Muscle layer of duodenum (tissue), 2 donors: ENCODE measurements around the gene CHST12.
A peak's percentile ranks its signal among the peaks of the same experiment; 100 is the strongest.
"Not testable (repeated sequence)": the region's sequence is repeated elsewhere in the genome, so short reads cannot be mapped to it uniquely, and the experiment has no call there.

ENCODE experiments used
- H3K27ac ChIP-seq: one replicate; pipeline ENCODE4 v1.7.0; 2013; ENCODE audit warnings: mild to moderate bottlenecking, low read length
- H3K27me3 ChIP-seq: one replicate; pipeline ENCODE4 v1.7.0; 2013; ENCODE audit warnings: low read depth, mild to moderate bottlenecking, control low read depth, low read length
- H3K36me3 ChIP-seq, 2 donors: one replicate each; pipeline ENCODE4 v1.7.0; 2013; ENCODE audit warnings: low read length in 2 of 2, control low read depth in 1 of 2, mild to moderate bottlenecking in 1 of 2; ENCODE audit not compliant: insufficient read depth in 2 of 2, control insufficient read depth in 1 of 2
- H3K4me1 ChIP-seq, 2 donors: one replicate each; pipeline ENCODE4 v1.7.0; 2013; ENCODE audit warnings: low read length in 2 of 2, mild to moderate bottlenecking in 2 of 2, control low read depth in 1 of 2, moderate library complexity in 1 of 2; ENCODE audit not compliant: insufficient read depth in 2 of 2, control insufficient read depth in 1 of 2
- H3K4me3 ChIP-seq, 2 donors: one replicate each; pipeline ENCODE4 v1.7.0; 2013; ENCODE audit warnings: low read length in 2 of 2, low read depth in 1 of 2, mild to moderate bottlenecking in 1 of 2
- H3K9me3 ChIP-seq, 2 donors: one replicate each; pipeline ENCODE4 v1.7.0; 2013; ENCODE audit warnings: low read length in 2 of 2, control low read depth in 1 of 2, mild to moderate bottlenecking in 1 of 2; ENCODE audit not compliant: control insufficient read depth in 1 of 2
- donor health status: healthy.

CHST12 gene

DNA sequence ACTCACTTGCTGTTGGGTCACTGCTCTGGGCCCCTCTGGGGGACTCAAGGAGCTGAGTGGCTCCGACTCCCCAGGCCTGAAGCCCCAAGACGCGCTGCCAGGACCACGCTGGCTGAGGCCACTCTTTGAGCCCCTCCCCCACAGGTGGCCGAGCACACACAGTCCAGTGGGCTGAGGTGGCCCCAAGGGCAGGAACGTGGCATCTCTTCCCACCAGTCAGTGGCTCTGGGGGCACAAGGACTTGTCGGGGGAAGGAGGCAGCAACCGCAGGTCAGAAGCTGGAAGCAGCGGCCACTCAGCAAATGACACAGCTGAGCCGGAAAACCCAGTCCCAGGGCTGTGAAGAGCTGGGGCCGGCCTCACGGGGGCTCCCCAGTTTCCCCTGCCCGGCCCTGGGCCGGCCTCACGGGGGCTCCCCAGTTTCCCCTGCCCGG, 48.7 kb downstream of the CHST12 start:
- Histone ChIP-seq H3K27me3 (no peaks in the 10 kb centered on the region), H3K4me3 (peak overlapping the region; percentile 50), H3K27ac (no peak overlapping the region), H3K36me3 (no peaks in the 10 kb centered on the region), H3K4me1 (peaks cover 0 to 12% of the 10 kb centered on the region in 2 donors), H3K9me3 (no peaks in the 10 kb centered on the region)

DNA sequence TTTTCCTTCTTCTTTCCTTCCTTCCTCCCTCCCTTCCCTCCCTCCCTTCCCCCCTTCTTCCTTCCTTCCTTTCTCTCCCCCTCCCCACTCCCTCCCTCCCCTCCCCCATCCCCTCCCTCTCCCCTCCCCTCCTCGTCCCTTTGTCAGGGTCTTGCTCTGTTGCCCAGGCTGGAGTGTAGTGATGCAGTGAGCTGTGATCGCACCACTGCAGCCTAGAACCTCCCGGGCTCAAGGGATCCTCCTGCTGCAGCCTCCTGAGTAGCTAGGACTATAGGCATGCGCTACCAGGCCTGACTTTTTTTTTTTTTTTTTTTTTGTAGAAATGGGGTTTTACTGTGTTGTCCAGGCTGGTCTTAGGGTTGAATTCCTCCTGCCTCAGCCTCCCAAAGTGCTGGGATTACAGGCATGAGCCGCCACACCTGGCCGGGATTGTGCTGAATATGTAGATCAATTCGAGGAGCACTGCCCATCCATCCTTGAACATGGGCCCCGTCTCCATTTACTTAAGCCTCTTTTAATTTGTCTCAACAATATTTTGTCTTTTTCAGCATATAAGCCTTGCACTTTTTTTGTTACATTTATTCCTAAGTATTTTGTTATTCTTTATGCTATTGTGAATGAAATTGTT, 49.3 kb downstream of the CHST12 start:
- Histone ChIP-seq H3K9me3 (no peaks in the 10 kb centered on the region), H3K27ac (no peak overlapping the region), H3K27me3 (no peaks in the 10 kb centered on the region), H3K4me1 (peaks cover 0 to 12% of the 10 kb centered on the region in 2 donors), H3K4me3 (no peak overlapping the region), H3K36me3 (no peaks in the 10 kb centered on the region)

DNA sequence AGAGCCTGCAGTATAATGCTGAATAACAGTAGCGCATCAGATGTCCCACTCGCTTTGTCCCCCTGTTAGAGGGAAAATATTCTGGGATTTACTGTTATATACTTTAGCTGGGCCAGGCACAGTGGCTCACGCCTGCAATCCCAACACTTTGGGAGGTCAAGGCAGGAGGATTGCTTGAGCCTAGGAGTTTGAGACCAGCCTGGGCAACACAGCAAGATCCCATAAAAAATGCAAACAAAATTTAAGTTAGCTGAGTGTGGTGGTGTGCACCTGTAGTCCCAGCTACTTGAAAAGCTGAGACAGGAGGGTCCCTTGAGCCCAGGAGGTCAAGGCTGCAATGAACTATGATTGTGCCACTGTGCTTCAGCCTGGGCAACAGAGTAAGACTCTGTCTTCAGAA, 50.4 kb downstream of the CHST12 start:
- H3K27me3 ChIP-seq, H3K4me3 ChIP-seq, H3K9me3 ChIP-seq, H3K27ac ChIP-seq, H3K36me3 ChIP-seq: not testable (repeated sequence)
- H3K4me1 ChIP-seq = peaks cover 0 to 12% of the 10 kb centered on the region in 2 donors

DNA sequence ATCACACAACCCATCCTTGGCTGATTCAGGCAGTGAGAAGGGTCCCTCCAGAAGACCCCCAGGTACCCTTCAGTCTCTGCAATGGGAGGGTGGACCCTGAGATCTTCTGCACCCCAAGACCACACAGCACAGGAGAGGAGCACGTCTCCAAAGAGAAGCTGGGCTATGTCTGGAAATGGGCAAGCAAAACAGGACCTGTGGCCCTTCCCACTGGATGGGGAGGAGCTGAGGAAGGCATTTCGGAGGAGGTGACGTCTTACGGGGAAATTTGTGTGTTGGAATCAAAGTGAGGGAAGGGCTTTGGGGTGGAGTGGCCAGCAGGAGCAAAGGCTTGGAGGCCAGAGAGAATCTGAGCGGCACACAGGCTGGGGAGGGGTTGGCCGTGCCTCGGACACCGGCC, 56.3 kb downstream of the CHST12 start:
- H3K9me3 ChIP-seq = no peaks in the 10 kb centered on the region
- H3K27ac ChIP-seq = no peak overlapping the region
- no peaks in the 10 kb centered on the region for H3K4me1 ChIP-seq
- no peak overlapping the region for H3K4me3 ChIP-seq
- H3K36me3 ChIP-seq = no peaks in the 10 kb centered on the region
- no peaks in the 10 kb centered on the region for H3K27me3 ChIP-seq

DNA sequence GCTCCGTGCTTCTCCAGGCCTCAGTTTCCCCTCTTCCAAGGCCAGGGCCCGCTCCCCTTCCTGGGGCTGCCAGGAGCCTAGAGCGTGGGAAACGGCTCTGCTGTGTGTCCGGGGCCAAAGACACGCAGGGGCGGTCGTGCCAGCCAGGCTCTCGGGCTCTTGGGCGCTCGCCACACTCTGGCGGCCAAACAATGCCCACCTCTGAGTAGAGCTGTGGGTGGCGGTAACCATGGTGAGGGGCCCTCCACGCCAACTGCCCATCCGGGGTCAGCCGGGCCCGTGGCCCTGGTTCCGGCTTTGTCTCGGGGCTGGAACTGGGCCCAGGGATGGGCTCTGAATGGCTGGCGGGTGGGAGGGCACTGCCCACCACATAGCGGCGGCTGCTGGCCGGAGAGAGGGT, 56.8 kb downstream of the CHST12 start:
- no peak overlapping the region for H3K27ac ChIP-seq
- H3K27me3 ChIP-seq = no peaks in the 10 kb centered on the region
- no peak overlapping the region for H3K4me3 ChIP-seq
- no peaks in the 10 kb centered on the region for H3K4me1 ChIP-seq
- no peaks in the 10 kb centered on the region for H3K36me3 ChIP-seq
- no peaks in the 10 kb centered on the region for H3K9me3 ChIP-seq

DNA sequence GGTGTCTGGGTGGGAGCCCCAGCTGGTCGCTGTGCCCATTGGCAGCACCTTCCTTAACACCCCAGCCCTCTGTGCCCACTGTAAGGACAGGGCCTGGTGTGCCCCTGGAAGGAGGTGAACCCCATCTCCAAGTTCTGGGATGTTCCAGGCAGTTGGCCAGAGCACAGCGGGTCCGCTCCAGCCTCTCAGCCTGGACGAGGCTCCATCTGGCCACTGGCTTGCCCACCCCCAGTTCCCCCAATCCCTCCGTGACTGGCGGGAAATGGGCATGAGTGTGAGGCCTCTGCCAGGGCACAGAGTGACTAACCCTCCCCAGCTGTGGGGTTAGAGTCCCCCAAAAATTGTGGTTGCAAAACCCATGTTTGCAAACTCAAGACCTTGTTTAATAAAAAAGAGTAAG, 57.2 kb downstream of the CHST12 start:
- Histone ChIP-seq H3K36me3 (no peaks in the 10 kb centered on the region), H3K9me3 (no peaks in the 10 kb centered on the region), H3K4me1 (no peaks in the 10 kb centered on the region), H3K27ac (no peak overlapping the region), H3K4me3 (no peak overlapping the region), H3K27me3 (no peaks in the 10 kb centered on the region)

DNA sequence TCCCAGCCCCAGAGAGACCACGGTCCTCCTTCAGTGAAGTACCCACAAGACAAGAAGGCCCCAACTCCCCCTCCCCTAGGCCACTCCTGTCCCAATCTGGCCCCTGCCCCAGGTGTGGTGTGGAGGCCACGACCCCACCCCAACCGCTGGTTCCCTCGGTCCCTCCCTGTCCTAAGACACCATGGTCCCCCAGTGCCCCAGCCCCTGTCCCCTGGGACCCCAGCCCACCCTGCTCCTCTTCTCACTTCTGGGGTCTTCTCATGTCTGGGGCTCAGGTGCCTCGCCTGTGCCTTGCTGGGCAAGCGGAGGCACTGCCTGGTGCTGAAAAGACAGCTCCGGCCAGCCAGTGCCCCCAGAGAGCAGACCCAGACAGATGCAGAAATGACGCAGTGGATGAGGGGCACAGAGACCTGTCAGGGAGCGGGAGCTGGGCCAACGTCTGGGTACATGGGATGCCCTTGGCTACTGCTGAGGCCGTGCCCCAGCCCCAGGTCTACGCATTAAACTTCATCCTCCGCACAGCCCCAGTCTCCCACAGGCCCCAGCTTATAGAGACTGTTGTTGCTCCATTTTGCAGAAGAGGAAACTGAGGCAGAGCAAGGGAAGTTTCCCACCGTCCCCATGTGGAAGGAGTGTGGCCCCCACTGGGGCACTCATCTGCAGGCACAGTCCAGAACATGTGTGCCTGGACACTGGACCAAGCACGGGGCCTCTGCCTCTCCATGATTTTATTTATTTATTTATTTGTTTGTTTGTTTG, 58.0 kb downstream of the CHST12 start:
- Histone ChIP-seq H3K27me3 (no peaks in the 10 kb centered on the region), H3K4me1 (no peaks in the 10 kb centered on the region), H3K36me3 (no peaks in the 10 kb centered on the region), H3K4me3 (no peak overlapping the region), H3K27ac (no peak overlapping the region), H3K9me3 (no peaks in the 10 kb centered on the region)

DNA sequence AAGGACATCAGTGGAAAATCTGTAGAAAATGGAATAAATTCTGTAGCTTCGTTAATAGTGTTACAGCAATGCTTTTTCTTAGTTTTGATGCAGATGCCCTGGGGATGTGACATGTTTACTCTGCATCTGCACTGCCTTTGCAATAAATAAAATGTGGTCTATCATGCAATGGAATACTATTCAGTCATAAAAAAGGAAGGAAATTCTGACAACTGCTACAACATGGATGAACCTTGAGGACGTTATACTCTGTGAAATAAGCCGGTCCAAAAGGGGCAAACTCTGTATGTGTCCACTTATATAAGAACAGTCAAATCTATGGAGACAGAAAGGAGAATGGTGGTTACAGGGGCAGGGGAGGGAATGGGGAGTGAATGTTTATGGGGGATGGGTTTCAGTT, 59.3 kb downstream of the CHST12 start:
- no peaks in the 10 kb centered on the region for H3K27me3 ChIP-seq
- no peaks in the 10 kb centered on the region for H3K4me1 ChIP-seq
- H3K9me3 ChIP-seq = no peaks in the 10 kb centered on the region
- H3K36me3 ChIP-seq = no peaks in the 10 kb centered on the region
- H3K27ac ChIP-seq = no peak overlapping the region
- no peak overlapping the region for H3K4me3 ChIP-seq

DNA sequence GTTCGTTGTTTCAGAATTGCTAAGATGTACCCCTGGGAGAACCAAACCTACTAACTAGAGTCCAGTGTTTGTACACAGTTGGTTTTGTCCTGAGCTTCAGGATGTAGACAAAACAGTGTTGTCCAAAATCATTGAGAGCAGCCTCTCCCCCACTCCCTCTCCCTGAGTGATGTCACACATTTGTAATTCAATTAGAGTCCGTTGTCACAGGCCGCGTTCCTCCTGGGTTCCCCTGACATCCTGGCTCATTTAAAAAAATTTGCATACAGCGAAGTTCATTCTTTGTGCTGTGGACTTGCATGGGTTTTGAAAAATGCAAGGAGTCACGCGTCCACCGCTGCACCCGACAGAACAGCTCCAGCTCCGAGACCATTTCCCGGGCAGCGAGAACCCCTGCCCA, 62.5 kb downstream of the CHST12 start:
- Histone ChIP-seq H3K27ac (no peak overlapping the region), H3K4me1 (no peaks in the 10 kb centered on the region), H3K36me3 (no peaks in the 10 kb centered on the region), H3K4me3 (no peak overlapping the region), H3K27me3 (no peaks in the 10 kb centered on the region), H3K9me3 (no peaks in the 10 kb centered on the region)

DNA sequence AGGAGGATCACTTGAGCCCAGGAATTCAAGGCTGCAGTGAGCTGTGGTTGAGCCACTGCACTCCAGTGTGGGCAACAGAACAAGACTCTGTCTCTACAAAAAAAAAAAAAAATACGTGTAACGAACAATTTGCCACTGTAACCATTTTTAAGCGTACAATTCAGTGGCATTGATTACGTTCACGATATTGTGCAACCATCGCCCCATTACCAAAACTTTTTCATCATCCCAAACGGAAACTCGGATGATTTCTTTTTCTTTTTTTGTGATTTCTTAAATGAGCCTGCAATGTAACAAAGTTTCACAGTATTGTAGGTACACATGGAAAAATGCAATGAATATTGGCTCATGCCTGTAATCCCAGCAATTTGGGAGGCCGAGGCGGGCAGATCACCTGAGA, 63.3 kb downstream of the CHST12 start:
- H3K27ac ChIP-seq = no peak overlapping the region
- peaks cover 0 to 5% of the 10 kb centered on the region in 2 donors for H3K4me1 ChIP-seq
- no peak overlapping the region for H3K4me3 ChIP-seq
- no peaks in the 10 kb centered on the region for H3K27me3 ChIP-seq
- no peaks in the 10 kb centered on the region for H3K9me3 ChIP-seq
- no peaks in the 10 kb centered on the region for H3K36me3 ChIP-seq

DNA sequence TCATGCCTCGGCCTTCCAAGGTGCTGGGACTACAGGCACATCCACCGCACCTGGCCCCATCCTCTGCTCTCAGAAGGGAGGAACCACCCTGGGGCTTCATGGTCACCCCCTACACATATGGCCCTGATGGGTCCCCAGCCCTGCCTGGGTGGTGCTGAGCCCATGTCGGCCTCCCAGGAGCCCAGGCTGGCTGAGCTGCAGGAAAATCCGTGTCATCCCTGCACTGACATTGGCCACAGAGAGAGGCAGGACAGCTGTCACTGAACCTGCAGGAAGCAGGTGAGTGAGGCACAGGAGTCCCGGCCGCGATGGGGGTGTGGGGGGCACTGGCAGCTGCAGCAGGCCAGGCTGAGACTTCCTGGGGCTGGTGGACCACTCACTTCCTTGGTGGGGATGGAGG, 64.8 kb downstream of the CHST12 start:
- Histone ChIP-seq H3K27ac (no peak overlapping the region), H3K4me1 (peaks cover 0 to 5% of the 10 kb centered on the region in 2 donors), H3K9me3 (no peaks in the 10 kb centered on the region), H3K27me3 (no peaks in the 10 kb centered on the region), H3K36me3 (no peaks in the 10 kb centered on the region), H3K4me3 (no peak overlapping the region)
